Measurements from ENCODE around the gene ATP6V1E1.

The ATP6V1E1 gene

DNA sequence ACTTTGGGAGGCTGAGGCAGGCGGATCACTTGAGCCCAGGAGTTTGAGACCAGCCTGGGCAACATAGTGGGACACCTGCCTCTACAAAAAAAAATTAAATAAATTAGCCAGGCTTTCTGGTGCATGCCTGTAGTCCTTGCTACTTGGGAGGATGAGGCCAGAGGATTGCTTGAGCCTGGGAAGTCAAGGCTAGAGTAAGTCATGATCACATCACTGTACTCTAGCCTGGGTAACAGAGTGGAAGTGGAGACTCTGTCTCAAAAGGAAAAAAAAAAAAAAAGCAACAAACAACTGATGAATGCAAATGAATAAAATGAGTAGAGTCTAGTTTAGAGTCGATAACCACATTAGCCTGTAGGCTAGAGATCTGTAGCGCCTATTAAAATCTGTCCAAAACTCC is 6.1 kb upstream of the ATP6V1E1 start:
- no peak for DNase-seq (ENCODE audit: low read depth in 2 of 2, low spot score in 1 of 2)

DNA sequence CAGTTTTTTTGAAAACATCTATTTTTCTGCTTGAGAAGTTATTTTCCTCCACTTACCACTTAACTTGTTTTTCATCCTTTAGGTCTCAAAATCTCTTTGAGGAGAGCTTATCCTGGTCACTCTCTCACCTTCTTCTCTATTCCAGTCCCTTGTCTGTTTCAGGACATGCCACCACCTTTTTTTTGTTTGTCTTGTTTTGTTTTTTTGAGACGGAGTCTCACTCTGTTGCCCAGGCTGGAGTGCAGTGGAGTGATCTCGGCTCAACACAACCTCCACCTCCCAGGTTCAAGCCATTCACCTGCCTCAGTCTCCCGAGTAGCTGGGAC is 5.4 kb upstream of the ATP6V1E1 start:
- DNase-seq (ENCODE audit: low read depth in 2 of 2, low spot score in 1 of 2) = no peak

DNA sequence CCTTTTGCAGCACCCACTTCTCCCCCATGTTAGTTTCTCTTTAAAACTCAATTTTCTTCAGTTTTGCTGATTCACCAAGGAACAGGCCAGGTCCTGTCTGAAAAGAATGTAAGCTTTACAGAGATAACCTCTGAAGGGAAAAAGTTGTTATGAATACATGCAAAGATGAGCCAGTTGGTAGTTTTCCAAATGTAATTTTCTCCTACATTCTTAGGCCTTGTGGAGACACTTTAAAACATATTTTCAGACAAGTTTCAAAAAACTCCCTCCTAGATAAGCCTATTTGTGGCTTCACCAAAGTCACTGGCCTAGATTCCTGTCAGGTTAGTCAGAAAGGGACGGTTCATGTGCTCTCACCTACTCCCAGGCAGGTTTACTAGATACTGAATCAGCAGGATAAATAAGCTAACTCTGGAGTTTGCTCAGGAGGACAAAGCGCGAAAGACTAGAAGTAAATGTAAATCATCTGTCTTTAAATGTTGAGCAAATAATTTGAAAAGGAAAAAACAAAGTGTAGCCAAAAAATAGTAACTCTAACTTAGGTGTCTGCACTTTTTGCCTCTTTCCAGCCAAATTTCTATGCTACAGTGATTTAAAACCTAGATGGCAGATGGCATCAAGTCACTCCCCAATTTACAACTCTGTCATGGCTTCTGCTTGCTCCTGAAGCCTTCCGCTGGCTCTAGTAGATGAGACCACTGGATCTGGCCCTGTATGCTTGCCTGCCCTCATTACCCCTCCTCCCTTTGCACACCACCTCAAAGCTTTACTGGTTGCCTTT is 4.9 kb upstream of the ATP6V1E1 start:
- no peak for DNase-seq (ENCODE audit: low read depth in 2 of 2, low spot score in 1 of 2)

DNA sequence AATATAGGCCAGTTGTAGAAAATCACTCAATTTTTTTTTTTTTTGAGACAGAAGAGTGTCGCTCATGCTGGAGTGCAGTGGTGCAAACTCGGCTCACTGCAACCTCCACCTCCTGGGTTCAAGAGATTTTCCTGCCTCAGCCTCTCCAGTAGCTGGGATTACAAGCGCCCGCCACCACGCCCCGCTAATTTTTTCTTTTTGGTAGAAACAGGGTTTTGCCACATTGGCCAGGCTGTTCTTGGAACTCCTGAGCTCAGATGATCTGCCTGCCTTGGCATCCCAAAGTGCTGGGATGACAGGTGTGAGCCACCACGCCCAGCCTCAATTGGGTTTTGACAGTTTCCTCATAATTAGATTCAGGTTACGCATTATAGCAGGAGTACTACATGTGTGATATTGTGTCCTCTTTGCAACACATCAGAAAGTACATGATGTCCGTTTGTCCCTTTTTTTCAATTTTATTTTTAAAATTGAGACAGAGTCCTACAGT is 2.6 kb upstream of the ATP6V1E1 start:
- DNase-seq (ENCODE audit: low read depth in 2 of 2, low spot score in 1 of 2) = no peak

GRCh38 chr22:17629641-17630040 is 1.1 kb upstream of the ATP6V1E1 start:
- no peak for DNase-seq (ENCODE audit: low read depth in 2 of 2, low spot score in 1 of 2)

DNA sequence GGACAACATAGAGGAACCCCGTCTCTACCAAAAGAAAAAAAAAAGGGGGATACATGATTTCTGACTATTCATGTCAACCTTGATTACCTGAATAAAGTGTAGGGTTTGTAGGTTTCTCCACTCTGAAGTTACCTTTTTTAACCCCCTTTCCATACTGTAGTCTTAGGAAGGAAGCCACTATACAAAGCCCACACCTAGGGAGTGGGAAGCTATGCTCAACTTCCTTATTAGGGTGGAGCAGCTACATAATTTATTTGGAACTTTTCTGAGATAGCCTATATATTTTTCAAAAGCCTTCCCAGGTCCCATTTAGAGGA is 582 bp upstream of the ATP6V1E1 start:
- DNase-seq (ENCODE audit: low read depth in 2 of 2, low spot score in 1 of 2) = no peak

GRCh38 chr22:17627961-17628405 is 566 bp downstream of the ATP6V1E1 start:
- no peak for DNase-seq (ENCODE audit: low read depth in 2 of 2, low spot score in 1 of 2)

- DNase-seq (ENCODE audit: low read depth in 2 of 2, low spot score in 1 of 2) = no peak
Measured at GRCh38 chr22:17613280-17613679, 15.3 kb downstream of the ATP6V1E1 start.

- no peak for DNase-seq (ENCODE audit: low read depth in 2 of 2, low spot score in 1 of 2)
Measured at GRCh38 chr22:17612057-17612456, 16.5 kb downstream of the ATP6V1E1 start.

GRCh38 chr22:17607891-17608521 is 20.5 kb downstream of the ATP6V1E1 start:
- no peak for DNase-seq (ENCODE audit: low read depth in 2 of 2, low spot score in 1 of 2)

DNA sequence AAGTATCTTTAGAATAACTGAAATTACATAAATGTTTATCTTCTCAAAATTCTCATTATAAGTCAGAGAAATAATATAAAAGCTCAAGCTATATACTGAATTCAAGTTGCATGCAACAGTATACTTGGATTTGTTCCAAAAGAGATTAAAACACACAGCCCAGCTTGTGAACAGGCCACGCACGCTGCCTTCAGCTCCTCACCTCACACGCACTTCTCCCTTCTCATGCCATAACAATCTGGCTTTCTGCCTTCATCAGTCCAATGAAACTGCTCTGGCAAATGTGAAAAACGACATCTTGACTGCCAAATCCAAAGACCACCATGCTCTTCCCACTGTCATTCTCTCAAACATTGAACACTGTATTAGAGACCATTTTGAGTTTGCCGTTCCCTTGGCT is 22.1 kb downstream of the ATP6V1E1 start:
- no peak for DNase-seq (ENCODE audit: low read depth in 2 of 2, low spot score in 1 of 2)

GRCh38 chr22:17603668-17604067 is 24.9 kb downstream of the ATP6V1E1 start:
- no peak for DNase-seq (ENCODE audit: low read depth in 2 of 2, low spot score in 1 of 2)

GRCh38 chr22:17601031-17601430 is 27.5 kb downstream of the ATP6V1E1 start:
- no peak for DNase-seq (ENCODE audit: low read depth in 2 of 2, low spot score in 1 of 2)

- no peak for DNase-seq (ENCODE audit: low read depth in 2 of 2, low spot score in 1 of 2)
Measured at GRCh38 chr22:17598318-17598717, 30.2 kb downstream of the ATP6V1E1 start.

GRCh38 chr22:17597217-17597616 is 31.3 kb downstream of the ATP6V1E1 start:
- no peak for DNase-seq (ENCODE audit: low read depth in 2 of 2, low spot score in 1 of 2)

- no peak for DNase-seq (ENCODE audit: low read depth in 2 of 2, low spot score in 1 of 2)
Measured at GRCh38 chr22:17596226-17596625, 32.3 kb downstream of the ATP6V1E1 start.

- no peak for DNase-seq (ENCODE audit: low read depth in 2 of 2, low spot score in 1 of 2)
Measured at GRCh38 chr22:17592201-17592600, 36.3 kb downstream of the ATP6V1E1 start.

GRCh38 chr22:17590586-17590985 is 38.0 kb downstream of the ATP6V1E1 start:
- no peak for DNase-seq (ENCODE audit: low read depth in 2 of 2, low spot score in 1 of 2)

GRCh38 chr22:17589810-17590375 is 38.7 kb downstream of the ATP6V1E1 start:
- no peak for DNase-seq (ENCODE audit: low read depth in 2 of 2, low spot score in 1 of 2)

DNA sequence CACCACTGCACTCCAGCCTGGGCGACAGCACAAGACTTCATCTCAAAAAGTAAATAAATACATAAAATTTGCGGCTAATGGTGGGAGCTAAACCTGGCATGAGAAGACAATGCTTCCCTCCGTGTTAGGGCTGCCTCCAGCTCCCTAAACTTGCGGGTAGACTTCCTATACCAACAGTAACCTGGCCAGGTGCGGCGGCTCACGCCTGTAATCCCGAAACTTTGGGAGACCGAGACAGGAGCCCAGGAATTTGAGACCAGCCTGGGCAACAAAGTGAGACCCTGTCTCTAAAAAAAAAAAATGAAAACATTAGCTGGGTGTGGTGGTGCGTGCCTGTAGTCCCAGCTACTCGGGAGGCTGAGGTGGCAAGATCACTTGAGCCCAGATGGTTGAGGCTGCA is 39.9 kb downstream of the ATP6V1E1 start:
- DNase-seq (ENCODE audit: low read depth in 2 of 2, low spot score in 1 of 2) = no peak

- no peak for DNase-seq (ENCODE audit: low read depth in 2 of 2, low spot score in 1 of 2)
Measured at GRCh38 chr22:17587629-17588028, 40.9 kb downstream of the ATP6V1E1 start.

- no peak for DNase-seq (ENCODE audit: low read depth in 2 of 2, low spot score in 1 of 2)
Measured at GRCh38 chr22:17586831-17587440, 41.6 kb downstream of the ATP6V1E1 start.
